Stimulated activated CD4-positive, alpha-beta T cell treated with anti-CD3 and anti-CD28 coated beads, TNF-alpha, amount 100 ng/mL, for 1 hour (primary cell): ENCODE results near the gene TUBE1.
"Not testable (repeated sequence)": the region's sequence is repeated elsewhere in the genome, so short reads cannot be mapped to it uniquely, and the experiment has no call there.

Source experiments
- DNase-seq, 3 donors: peaks; one replicate each; pipeline ENCODE4 v3.0.0-alpha.2; 2020; ENCODE audit warnings: low read depth in 3 of 3, low spot score in 1 of 3

The TUBE1 gene

DNA sequence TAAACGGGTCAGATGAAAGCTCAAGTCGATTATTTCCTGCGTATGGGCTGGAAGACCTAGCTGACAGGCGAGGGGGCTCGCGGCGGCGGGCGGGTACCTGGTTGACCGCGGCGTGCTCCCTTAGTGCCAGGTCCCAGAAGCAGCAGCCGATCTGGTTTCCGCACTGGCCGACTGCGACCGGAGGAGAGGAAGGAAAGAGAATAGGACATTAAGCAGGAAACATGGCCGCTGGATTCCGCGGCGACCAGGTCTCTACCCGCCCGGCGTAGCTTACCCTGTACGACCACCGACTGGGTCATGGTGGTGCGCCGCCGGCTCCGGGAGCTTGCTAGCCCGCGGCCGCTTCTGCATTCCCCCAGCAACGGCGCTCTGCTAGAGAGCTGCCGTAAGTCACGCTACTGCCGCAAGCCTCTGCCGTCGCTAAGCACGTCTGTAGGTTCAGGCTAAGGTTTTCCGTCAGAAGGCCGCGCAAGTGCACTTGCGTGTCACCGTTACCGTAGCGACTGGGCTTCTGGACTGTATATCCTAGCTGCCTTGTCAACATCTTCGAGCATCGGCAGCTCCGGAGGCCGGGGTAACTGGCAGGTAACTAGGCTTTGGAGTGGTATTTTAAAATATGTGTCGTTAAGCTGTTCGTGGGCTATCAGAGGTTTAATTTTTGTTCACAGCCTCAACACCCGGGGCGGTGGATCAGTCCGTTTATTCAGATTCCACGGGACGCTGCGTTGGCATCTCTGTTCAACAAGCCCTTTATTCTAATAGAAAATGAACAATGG, at the start of gene TUBE1, which contains the start of gene FAM229B:
Gene TUBE1 (minus strand): TSS at position 347 of the 776 bp plus-strand sequence. CDS start 48 bp downstream, at position 299.
Gene FAM229B (plus strand): TSS at position 456 of the 776 bp plus-strand sequence. CDS start 11,693 bp downstream, outside the sequence.
- peak; percentile 68 to 78 (median 71) for DNase-seq

DNA sequence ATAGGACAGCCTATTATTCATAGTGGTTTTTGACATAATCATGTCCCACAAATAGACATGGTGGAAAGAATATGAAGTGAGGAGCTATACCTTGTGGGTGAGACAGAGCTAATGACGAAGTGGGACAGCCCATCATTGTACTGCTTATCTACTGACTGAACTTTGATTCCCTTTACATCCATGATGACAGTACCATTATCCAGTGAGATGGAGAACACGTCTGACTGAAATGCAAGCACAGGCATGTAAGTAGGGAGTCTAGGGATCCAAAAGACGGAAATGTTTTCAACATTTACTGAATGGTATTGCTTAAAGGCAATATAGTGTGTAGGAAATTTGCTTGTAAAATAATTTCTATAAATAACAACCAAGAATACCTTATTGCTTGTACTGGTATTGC, 43.6 kb upstream of the TUBE1 start:
- no peak for DNase-seq

DNA sequence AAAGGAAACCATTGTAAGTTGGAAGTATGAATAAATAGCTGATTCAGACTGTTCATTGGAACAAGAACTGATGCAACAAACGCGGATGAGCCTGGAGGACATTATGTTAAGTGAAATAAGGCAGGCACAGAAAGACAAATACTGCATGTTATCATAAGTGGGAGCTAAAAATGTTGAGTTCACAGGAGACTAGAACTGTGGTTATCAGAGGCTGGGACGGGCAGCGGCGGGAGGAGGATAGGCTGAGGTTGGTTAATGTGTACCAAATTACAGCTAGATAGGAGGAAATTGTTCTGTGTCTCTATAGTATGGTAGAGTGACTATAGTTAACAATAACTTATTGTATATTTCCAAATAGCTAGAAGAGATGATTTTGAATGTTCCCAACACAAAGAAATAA, 40.9 kb upstream of the TUBE1 start:
- DNase-seq, result no peak

GRCh38 chr6:112123982-112124381, 36.7 kb upstream of the TUBE1 start:
- no peak for DNase-seq

GRCh38 chr6:112122756-112123155, 35.5 kb upstream of the TUBE1 start:
- no peak for DNase-seq

DNA sequence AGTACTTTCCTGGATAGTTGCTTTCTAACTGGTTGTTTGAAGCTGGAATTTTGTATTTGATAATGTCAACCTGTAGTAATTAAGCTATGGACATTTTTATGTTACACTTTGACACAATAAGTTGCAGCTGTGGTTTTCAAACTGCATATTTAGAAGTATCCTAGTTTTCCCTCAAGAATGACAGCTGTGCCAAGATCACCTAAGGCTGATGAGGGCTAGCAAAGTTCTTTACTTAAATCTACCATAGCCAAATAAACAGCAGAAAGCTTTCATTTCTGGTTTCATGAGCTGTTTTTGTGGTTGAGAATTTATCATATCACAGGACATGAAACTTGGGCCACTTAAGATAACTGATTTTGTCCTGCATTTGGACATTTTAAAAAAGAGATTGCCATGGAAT, 30.8 kb upstream of the TUBE1 start:
- DNase-seq, result no peak

- DNase-seq, result no peak
Observed at GRCh38 chr6:112117554-112117953, 30.3 kb upstream of the TUBE1 start.

DNA sequence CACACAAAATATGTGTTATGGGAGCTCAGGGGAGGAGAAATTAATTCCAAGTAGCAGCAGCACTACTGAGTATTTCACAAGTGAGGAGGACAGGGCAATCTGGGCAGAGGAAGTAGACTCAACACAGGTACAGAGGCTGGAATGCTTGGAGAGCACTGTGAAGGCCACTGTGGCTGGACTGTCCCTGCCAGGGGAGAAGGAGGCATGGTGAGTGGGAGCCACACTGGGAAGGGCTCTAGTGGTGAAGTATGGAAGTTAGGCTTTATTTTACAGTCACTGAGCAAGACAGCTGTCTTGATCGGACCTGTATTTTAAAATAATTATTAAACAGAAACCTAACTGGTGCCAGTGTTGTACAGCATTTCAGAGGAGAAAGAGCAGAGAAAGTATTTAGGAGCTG, 28.9 kb upstream of the TUBE1 start:
- no peak for DNase-seq

DNA sequence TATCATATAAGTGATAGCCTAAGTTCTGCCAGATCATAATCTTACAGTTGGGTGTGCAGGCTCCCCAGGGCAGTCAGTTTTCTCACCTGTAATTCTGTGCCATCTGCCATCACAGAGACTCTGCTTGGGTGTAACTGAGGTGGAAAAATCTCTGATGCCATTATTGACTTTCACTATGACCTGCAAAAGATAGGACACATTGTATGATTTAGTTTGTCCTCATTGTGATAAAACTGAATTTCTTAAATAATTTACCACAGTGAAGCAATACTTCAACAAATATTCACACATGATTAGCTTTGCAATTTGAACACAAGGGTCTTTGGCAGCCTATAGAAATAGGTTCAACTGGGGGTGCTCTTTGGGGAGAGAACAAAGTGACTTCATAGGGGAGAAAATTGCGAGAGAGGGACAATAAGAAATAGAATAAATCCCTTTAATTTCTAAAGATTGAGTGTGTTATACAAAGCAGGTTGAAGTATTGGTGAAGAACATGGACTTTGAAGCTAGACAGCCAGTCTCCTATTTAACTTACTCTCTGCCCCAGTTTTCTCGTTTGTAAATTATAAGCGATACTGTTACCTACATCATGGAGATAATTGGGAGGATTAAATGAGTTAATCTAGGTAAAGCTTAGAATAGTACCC, 27.4 kb upstream of the TUBE1 start:
- no peak for DNase-seq

DNA sequence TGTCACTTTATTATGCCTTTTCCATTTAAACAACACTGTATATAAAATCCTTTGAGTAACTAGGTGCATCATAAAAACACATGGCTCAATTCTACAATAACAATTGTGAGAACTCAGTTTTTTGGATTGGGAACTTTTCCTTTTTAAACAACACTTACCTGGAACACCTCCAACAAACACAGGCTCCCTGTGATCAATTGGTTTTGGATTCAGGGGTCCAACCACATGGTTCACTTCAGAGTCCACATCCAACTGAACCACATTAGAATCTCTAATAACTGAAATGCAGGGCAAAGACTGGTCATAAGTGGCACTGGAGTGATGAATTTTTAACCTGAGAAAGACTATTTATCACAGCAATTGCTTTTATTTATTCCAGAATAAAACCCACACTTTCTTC, 26.6 kb upstream of the TUBE1 start:
- DNase-seq, result no peak

DNA sequence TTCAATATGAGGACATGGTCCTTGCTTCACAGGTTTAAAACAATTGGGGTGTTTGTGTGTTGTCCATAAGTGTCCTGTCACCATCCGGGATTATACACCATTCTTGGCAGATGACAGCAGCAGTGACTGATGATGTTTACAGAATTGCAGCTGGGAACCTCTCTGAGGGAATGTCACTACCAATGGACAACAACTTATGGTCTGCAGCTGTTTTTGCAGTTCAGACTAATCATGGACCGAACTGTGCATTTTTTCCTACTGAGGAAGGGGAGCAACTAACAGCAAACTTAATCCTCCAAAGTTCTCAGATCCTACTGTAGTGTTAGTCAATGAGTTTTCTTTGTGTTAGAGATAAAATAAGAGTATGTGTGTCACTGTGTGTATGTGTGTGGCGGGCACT, 26.1 kb upstream of the TUBE1 start:
- no peak for DNase-seq

- DNase-seq, result no peak
Observed at GRCh38 chr6:112109262-112109661, 22.0 kb upstream of the TUBE1 start.

- DNase-seq, result no peak
Observed at GRCh38 chr6:112106562-112106961, 19.3 kb upstream of the TUBE1 start.

GRCh38 chr6:112106026-112106425, 18.7 kb upstream of the TUBE1 start:
- not testable (repeated sequence) for DNase-seq

GRCh38 chr6:112100561-112100960, 13.3 kb upstream of the TUBE1 start:
- DNase-seq, result no peak

- DNase-seq, result no peak
Observed at GRCh38 chr6:112096901-112097300, 9.6 kb upstream of the TUBE1 start.

- no peak for DNase-seq
Observed at GRCh38 chr6:112087916-112088315, 634 bp upstream of the TUBE1 start.

DNA sequence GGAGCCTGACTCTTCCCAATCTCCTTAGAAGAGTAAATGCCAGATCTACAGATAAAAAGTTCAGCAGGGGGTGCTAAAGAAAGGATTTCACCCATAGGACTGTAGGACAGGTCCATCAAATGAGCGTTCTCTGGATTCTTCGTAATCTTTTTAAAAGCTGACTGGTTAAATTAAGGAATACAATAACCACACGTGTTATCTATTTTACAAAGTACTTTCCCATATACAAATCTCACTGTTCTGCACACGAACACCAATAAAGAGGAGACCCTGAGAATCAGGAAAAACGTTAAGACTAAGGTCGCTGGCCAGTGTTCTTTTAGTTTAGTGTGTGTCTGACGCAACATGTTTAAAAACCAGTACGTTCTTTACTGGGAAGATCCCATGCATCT, 542 bp downstream of the TUBE1 start:
- no peak for DNase-seq

DNA sequence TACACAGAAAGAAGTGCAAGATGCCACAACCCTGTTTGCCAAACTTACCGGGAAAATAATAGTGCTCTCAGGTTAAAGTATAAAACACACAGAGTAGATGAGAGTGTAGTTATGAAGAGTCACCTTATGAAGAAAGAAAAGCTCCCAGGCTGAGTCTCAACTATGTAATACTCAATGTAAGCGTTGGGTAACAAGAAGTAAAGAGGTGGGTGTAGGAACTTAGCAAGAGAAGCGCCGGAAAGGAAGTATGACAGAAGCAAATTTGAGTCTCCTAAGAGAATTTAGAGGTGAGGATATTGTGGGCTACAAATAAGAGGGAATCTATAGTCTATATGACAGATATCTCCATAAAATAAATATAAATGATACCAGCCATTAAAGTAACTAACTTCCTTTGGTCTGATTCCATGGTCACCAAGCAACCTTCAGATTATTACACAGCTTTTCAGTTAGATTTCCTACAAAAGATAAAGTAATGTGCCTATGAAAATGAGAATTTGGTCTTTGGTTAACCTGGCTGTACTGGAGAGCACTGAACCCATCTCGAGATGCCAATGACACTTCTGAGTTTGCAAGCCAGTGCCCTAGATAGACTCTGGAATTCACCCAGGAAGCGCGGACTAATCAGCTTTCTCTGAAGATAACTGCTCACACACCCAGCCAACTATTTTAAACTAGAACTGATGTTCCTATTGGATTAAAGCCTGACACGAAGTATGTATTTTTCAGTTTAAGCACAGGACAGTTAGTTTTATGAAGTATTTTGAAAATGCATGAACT, 1.8 kb downstream of the TUBE1 start:
- no peak for DNase-seq

GRCh38 chr6:112081569-112081968, 5.7 kb downstream of the TUBE1 start:
- DNase-seq, result no peak

GRCh38 chr6:112066606-112067005, 20.7 kb downstream of the TUBE1 start:
- no peak for DNase-seq
